ENCODE results near the gene UBA6.

GRCh38 chr4:67634741-67635140, 66.2 kb downstream of the UBA6 start:
- TF ChIP-seq POLR2A (IDR thresholded peaks at IDR 0.05; ENCODE audit: low read depth, low read length): no peak
- no peak for TF ChIP-seq MXI1 (IDR thresholded peaks at IDR 0.05; ENCODE audit: borderline replicate concordance, low read depth, low read length)
- TF ChIP-seq CTCF (conservative IDR thresholded peaks at IDR 0.05; ENCODE audit: low read depth, low read length): no peak
- TF ChIP-seq SMC3 (IDR thresholded peaks at IDR 0.05; ENCODE audit: low read depth, low read length): no peak
- no peak for TF ChIP-seq USF2 (IDR thresholded peaks at IDR 0.05; ENCODE audit: low read depth, low read length)
- TF ChIP-seq FOS (IDR thresholded peaks at IDR 0.05; ENCODE audit: low read depth, low read length): no peak
- no peak for TF ChIP-seq RCOR1 (IDR thresholded peaks at IDR 0.05; ENCODE audit: insufficient replicate concordance, low read length)
